Colonic mucosa (tissue), 4 donors: ENCODE data around the gene ELMOD1. TPM values are rescaled to one million over a fixed set of nuclear protein-coding genes. Genes with fewer than 3 reads are reported as not detected.

ENCODE experiments used
- DNase-seq: peaks from one replicate; pipeline ENCODE4 v3.0.0-alpha.2; 2020
- H3K27ac ChIP-seq: fragments of 200-600 bp; one replicate; pipeline ENCODE4 v1.8.0; 2021
- H3K27me3 ChIP-seq: fragments of 200-600 bp; one replicate; pipeline ENCODE4 v1.8.0; 2021
- H3K36me3 ChIP-seq: fragments of 200-600 bp; one replicate; pipeline ENCODE4 v1.8.0; 2021
- H3K4me1 ChIP-seq: fragments of 200-600 bp; one replicate; pipeline ENCODE4 v1.8.0; 2021; ENCODE audit warnings: mild to moderate bottlenecking
- H3K4me3 ChIP-seq: fragments of 200-600 bp; one replicate; pipeline ENCODE4 v1.8.0; 2021
- H3K9ac ChIP-seq, 2 donors: one replicate each; pipeline ENCODE4 v1.7.0; 2013; ENCODE audit warnings: control low read depth in 2 of 2, low read depth in 2 of 2, low read length in 2 of 2
- H3K9me3 ChIP-seq: fragments of 200-600 bp; one replicate; pipeline ENCODE4 v1.8.0; 2021
- CTCF ChIP-seq: fragments of 200-600 bp; IDR thresholded peaks from one replicate; pipeline ENCODE4 v1.8.0; 2022; ENCODE audit warnings: antibody characterized with exemption, mild to moderate bottlenecking
- intact Hi-C: fragments of 100-400 bp; cut with DNase I; formaldehyde crosslinking; loops from one replicate; pipeline ENCODE4 v1.14.1; 2022
- total RNA-seq, 2 donors: library from RNA; stranded (reverse); fragmentation: NEBNext Ultra II Directional in 1 of 2; extraction: Animal tissue kit (Norgen Biotek cat#: 25700) in 1 of 2; gene quantifications; one replicate each; pipeline ENCODE4 v1.2.1, GENCODE V29; 2021
- donor health status: healthy.
- donor health status: DM: no; HTN: no; CAD: no.
- donor health status: DM: no; HTN: no; CAD: no.

Gene ELMOD1
- total RNA-seq, 2 donors from 2014 or later: 0.11 TPM; not detected in 1

- no peaks in the 10 kb centered on the region for H3K9me3 ChIP-seq
- H3K27ac ChIP-seq: no peak overlapping the region
- peak overlapping the region in 1 of 2 donors; percentile 12 for H3K9ac ChIP-seq
- TF ChIP-seq CTCF: peak; percentile 64
- intact Hi-C loops: loop anchor here (5.0 kb wide), 1 partner anchor 112 kb away; no protein-coding TSS in a partner anchor
- no peaks in the 10 kb centered on the region for H3K4me1 ChIP-seq
- no peaks in the 10 kb centered on the region for H3K27me3 ChIP-seq
- H3K36me3 ChIP-seq: no peaks in the 10 kb centered on the region
- no peak overlapping the region for H3K4me3 ChIP-seq
- DNase-seq: peak; percentile 72
These were observed 98.6 kb downstream of the ELMOD1 start for GRCh38 chr11:107689317-107690202.

- no peaks in the 10 kb centered on the region for H3K9me3 ChIP-seq
- H3K4me3 ChIP-seq: no peak overlapping the region
- H3K36me3 ChIP-seq: no peaks in the 10 kb centered on the region
- no peak overlapping the region for H3K27ac ChIP-seq
- intact Hi-C loops: no loop called here
- no peaks in the 10 kb centered on the region for H3K27me3 ChIP-seq
- no peaks in the 10 kb centered on the region for H3K4me1 ChIP-seq
- H3K9ac ChIP-seq: no peak overlapping the region
- TF ChIP-seq CTCF: no peak
- DNase-seq: no peak
These were observed 100.2 kb downstream of the ELMOD1 start for GRCh38 chr11:107691000-107691750.

- Histone ChIP-seq H3K9ac (no peak overlapping the region), H3K4me1 (no peaks in the 10 kb centered on the region), H3K27me3 (no peaks in the 10 kb centered on the region), H3K27ac (no peak overlapping the region), H3K4me3 (no peak overlapping the region), H3K9me3 (no peaks in the 10 kb centered on the region), H3K36me3 (no peaks in the 10 kb centered on the region)
- TF ChIP-seq CTCF: no peak
- DNase-seq: no peak
- intact Hi-C loops: no loop called here
These were observed 104.5 kb downstream of the ELMOD1 start for GRCh38 chr11:107695446-107695845.

- H3K27ac ChIP-seq: no peak overlapping the region
- H3K36me3 ChIP-seq: no peaks in the 10 kb centered on the region
- no peaks in the 10 kb centered on the region for H3K4me1 ChIP-seq
- no peak for TF ChIP-seq CTCF
- no peak overlapping the region for H3K4me3 ChIP-seq
- H3K9me3 ChIP-seq: no peaks in the 10 kb centered on the region
- H3K27me3 ChIP-seq: no peaks in the 10 kb centered on the region
- no peak for DNase-seq
- intact Hi-C loops: no loop called here
- no peak overlapping the region for H3K9ac ChIP-seq
These were observed 105.2 kb downstream of the ELMOD1 start for GRCh38 chr11:107696140-107696539.

GRCh38 chr11:107697291-107697690 is 106.3 kb downstream of the ELMOD1 start:
- DNase-seq: no peak
- no peaks in the 10 kb centered on the region for H3K4me1 ChIP-seq
- H3K36me3 ChIP-seq: no peaks in the 10 kb centered on the region
- no peak for TF ChIP-seq CTCF
- no peak overlapping the region for H3K9ac ChIP-seq
- H3K27me3 ChIP-seq: no peaks in the 10 kb centered on the region
- H3K9me3 ChIP-seq: no peaks in the 10 kb centered on the region
- H3K4me3 ChIP-seq: no peak overlapping the region
- H3K27ac ChIP-seq: no peak overlapping the region
- intact Hi-C loops: no loop called here
